Fibroblast of gingiva (primary cell): Measurements from ENCODE around the gene STX18.

Experiments used
- DNase-seq: peaks from one replicate; pipeline ENCODE4 v3.0.0-alpha.2; 2011; ENCODE audit warnings: low read depth

The STX18 gene

GRCh38 chr4:4397441-4397819 is 144.4 kb downstream of the STX18 start:
- DNase-seq = no peak

DNA sequence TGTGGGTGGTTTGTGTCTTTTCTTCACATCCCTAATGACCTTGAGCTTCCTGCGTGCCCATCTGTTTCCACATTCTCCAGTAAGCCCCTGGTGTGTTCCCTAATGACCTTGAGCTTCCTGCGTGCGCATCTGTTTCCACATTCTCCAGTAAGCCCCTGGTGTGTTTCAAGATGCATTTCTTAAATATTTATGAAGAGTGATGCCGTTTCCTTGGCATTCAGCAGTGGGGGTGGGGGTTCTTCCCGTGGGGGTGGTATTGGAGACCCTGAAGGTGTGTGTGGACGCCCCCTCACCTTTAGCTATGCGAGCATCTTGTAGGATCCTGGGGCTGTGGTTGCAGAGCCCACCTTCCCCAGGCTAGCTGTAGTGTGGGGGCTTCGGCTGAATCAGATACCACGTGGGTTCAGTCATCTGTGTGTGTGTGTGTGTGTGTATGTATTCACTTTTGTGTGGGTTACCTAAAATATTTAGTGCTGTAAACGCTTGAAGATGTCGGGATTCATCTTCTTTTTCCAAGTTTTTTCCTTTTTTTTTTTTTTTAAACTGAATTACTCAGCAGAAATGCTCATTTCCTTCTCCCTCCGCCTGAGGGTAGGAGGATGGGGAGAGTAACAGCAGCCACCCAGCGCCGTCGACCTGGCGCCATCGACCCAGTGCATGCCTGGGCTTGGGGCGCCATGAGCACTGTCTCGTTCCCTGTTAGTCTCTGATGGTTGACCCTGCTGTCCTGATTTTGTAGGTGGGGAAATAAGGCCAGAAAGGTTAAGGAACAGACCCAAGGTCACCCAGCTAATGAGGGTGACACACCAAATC is 145.0 kb downstream of the STX18 start:
- DNase-seq = no peak

GRCh38 chr4:4395849-4396627 is 145.8 kb downstream of the STX18 start:
- DNase-seq = no peak

GRCh38 chr4:4395371-4395770 is 146.5 kb downstream of the STX18 start:
- no peak for DNase-seq

DNA sequence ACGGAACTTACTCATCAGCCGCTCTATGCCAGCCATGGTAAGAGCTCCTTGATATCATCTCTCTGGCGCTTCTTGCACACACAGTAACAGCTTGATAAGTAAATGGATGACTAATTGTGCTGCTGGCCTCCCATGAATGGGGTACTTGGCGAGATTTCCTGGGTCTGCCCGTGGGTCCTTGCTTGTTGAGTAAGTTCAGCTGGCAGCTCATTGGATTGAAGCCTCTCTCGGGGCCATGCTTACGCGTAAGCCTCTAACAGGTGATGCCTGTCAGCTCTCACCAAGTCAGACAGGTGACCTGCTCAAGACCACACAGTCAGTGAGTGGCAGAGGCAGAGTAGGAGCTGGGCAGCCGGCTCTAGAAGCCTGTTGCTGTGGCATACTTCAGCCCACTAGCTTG is 147.2 kb downstream of the STX18 start:
- no peak for DNase-seq

DNA sequence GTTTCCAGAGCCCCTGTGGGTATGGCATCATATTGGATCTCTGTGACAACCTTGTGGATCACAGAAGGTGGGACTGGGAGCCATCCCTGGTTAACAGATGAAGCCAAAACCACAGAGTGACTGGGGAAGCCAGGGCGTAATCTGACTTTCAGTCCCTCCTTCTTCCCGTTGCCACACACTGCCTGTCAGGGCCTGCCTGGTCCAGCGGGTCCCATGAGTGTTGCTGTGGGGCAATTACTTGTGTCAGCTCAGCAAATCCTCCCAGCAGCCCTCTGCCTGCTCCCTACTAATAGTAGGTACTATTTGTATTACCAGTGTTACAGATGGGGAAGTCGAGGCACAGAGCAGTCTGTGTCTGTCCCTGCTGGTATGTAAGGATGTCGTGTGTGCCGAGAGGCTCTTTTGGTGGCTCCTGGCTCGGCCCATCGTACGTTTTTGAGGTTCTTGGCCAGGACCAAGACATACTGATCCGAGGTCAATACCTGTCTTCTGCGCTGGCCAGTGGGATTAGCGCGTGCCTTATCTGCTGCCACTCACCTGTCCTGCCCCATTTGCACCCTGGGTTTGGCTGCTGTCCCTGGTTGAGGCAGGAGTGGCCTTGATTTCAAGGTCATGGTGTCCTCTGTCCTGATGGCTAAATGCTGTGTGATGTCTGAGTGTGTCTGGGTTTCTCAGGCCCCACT is 149.2 kb downstream of the STX18 start:
- DNase-seq = no peak

DNA sequence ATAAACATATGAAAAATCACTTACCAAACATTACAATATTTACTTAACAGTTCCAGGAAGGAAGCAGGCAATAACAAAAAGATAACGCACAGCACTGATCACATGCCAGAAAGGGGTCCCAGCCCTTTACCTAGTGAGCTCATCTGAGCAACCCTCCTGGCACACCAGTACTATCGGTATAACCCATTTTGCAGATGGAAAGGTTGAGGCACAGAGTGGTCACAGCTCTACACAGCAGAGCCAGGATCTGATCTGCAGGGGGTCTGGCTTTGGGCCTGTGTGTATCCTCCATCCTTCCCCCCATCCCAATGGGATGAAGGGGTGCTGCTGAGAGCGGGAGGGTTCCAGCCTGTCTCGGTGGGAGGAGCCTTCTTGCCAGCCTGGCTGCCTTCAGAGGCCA is 150.0 kb downstream of the STX18 start:
- DNase-seq = no peak

DNA sequence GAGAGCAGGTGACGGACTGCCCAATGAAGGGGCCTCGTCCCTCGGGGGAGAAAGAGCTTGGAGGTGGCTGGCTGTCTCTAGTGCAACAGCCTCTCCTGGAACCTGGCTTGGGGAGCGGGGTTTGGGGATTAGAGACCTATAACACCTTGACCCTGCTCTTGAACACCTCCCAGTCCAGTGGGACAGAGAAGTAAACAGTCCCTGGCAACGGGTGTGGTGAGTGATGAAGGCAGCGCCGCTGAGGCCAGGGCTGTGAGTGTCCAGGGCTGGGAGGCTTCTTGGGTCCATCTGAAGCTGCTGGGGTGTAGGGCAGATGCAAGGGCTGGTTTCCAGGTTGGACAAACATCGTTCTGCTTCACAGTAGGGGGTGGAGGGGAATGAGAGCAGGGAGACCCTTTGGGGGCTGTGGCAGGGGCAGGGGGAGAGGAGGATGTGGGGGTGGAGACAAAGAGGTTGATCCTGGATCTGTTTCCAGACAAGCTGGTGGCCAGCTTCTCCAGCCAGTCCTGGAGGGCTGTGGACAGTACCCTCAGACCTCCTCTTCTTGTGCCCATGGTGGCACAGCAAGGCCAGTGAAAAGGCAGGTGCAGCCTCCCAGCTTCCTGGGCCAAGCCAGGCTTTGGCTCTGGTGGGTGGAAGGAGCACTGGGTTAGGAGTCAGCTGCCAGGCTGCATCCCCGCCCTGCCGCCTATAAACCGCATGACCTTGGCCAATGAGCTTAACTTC is 151.2 kb downstream of the STX18 start:
- DNase-seq = no peak

- DNase-seq = no peak
Observed at GRCh38 chr4:4390046-4390445, 151.8 kb downstream of the STX18 start.

DNA sequence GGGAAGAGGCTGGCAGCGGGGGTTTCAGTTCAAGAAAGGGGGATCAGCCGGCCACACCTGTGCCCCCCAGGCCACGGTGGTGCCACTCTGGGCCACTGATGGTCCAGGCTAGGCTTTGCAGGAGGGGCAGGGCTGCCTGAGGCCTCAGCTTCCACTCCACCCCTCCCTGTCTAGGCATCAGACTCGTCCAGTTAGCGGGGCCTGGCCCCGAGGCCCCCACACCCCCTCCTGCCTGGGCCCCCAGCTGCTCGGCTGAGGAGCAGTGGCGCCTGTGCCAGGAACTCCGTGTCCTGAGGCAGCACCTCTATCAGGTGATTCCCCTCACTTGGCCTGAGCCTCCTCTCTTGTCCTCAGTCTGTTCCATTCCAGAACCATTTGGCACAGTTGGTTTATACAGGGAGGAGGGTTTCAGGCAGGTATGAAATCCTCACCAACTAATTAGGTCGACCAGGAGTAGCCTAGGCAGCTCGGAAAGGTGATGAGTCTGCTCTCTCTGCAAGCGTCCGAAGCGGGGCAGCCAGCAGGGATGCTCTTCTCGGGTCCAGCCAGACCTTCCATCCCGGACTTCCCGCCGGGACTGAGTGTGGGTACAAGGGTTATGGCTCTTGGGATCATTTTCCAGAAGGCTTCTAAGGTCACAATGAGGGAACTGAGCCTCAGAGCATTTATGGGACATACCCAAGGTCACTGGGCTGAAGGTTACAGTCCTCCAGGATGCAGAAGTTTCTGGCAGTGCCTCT is 152.8 kb downstream of the STX18 start:
- DNase-seq = no peak

DNA sequence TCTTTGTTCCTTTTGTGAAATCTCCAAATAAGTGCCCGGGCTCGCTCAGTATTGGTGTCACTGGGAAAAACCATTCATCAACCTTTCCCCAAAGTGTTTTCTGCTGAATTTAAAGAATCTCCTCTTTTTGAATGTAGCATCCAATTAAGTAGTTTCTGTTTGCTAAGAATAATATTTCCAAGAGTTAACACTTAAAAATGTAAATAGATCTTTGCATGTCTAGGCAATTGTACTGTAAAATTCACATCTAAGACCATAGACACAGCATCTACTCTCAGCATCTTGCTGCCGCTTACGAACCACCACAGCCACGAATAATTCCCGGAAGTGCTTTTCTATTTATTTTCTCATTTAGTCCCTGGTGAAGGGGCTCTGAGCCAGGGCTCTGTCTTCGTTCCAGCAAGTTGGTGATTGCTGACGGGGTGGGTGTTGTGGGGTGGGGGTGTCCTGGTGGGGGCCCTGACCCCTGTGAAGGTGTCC is 153.5 kb downstream of the STX18 start:
- no peak for DNase-seq

GRCh38 chr4:4387531-4388310 is 154.1 kb downstream of the STX18 start:
- DNase-seq = no peak

GRCh38 chr4:4386736-4387392 is 155.0 kb downstream of the STX18 start, which contains the start of gene NSG1:
NSG1 (plus strand) TSS chr4:4387102; CDS start chr4:4387630, 528 bp downstream.
- no peak for DNase-seq

- DNase-seq = no peak
Observed at GRCh38 chr4:4386296-4386735, 155.5 kb downstream of the STX18 start.

DNA sequence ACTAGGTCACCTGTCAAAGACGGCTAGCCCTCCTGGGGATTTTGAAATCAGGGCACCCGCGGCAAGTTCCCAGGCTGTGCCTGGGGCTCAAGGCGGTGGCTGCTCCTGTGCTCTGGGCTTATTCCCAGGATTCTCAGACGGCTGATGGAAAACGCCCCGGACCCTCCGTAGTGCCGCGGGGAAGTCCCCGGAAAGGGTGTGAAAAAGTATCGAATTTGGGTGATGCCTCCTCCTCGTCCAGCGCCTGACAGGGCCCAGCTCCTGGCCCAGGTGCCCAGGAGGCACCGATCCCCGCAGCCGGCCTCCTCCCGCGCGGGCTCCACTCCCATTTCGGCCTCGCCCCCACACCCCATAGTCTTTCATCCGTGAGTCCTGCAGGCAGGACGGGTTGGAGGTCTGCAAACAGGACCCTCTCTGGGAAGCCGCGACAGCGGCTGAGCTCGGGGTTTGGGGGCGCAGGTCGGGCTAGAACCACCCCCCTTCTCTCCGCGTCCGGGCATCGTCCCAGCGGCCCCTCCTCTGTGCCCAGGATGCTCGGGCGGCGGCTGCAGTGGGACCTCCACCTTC is 156.0 kb downstream of the STX18 start:
- DNase-seq = no peak

DNA sequence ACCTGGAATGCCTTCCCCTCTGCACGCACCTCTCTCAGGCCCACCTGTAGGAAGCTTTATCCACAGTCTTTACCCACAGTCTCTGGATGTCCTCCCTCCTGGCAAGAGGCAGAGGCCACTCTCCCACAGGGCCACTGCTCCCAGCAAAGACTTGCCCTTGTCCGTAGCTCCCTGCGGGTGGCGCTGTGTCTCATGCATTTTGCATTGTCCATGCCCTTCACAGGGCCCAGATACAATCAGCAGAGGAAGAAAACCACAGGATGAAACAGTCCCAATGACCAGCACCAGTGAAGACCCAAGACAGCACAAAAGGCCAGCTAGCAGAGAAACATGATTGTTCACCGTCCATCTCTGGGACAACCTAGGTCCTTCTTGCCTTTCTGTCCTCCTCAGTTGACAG is 157.0 kb downstream of the STX18 start:
- no peak for DNase-seq

GRCh38 chr4:4383085-4383484 is 158.8 kb downstream of the STX18 start:
- DNase-seq = no peak

- no peak for DNase-seq
Observed at GRCh38 chr4:4379540-4380087, 162.2 kb downstream of the STX18 start.
